Large intestine (tissue), 3 donors: Measurements from ENCODE around the gene FSTL1. TPM values are rescaled to one million over a fixed set of nuclear protein-coding genes. Genes with fewer than 3 reads are reported as not detected.

ENCODE experiments used
- DNase-seq, 2 donors: peaks; one replicate each; pipeline versions ENCODE4 v3.0.0 to v3.0.0-alpha.2; 2013
- H3K27ac ChIP-seq: one replicate; pipeline ENCODE4 v1.5.1; 2013; ENCODE audit warnings: low read length
- H3K27me3 ChIP-seq: 2 replicates; pipeline ENCODE4 v1.6.1; 2013; ENCODE audit warnings: low read length; ENCODE audit not compliant: control insufficient read depth, insufficient read depth
- H3K36me3 ChIP-seq: 2 replicates; pipeline ENCODE4 v1.6.1; 2013; ENCODE audit warnings: low read length; ENCODE audit not compliant: control insufficient read depth, insufficient read depth
- H3K4me1 ChIP-seq: one replicate; pipeline ENCODE4 v1.6.1; 2013; ENCODE audit warnings: low read length; ENCODE audit not compliant: control insufficient read depth, insufficient read depth
- H3K4me3 ChIP-seq: one replicate; pipeline ENCODE4 v1.5.1; 2013; ENCODE audit warnings: low read length
- H3K9me3 ChIP-seq: one replicate; pipeline ENCODE4 v1.6.1; 2013; ENCODE audit warnings: mild to moderate bottlenecking, low read depth, low read length, moderate library complexity; ENCODE audit not compliant: control insufficient read depth
- WGBS: methylation state at CpG from one replicate; pipeline ENCODE4 v1.1.5; 2013; ENCODE audit warnings: low lambda C conversion rate; ENCODE audit not compliant: insufficient coverage; 5-methylcytosine and 5-hydroxymethylcytosine counted together
- polyA plus RNA-seq: library from polyadenylated mRNA; unstranded; fragments of 120-200 nt; gene quantifications from one replicate; pipeline ENCODE4 v1.2.1, GENCODE V29; 2013

The FSTL1 gene
- polyA plus RNA-seq, 1 donor, result 190 TPM

DNA sequence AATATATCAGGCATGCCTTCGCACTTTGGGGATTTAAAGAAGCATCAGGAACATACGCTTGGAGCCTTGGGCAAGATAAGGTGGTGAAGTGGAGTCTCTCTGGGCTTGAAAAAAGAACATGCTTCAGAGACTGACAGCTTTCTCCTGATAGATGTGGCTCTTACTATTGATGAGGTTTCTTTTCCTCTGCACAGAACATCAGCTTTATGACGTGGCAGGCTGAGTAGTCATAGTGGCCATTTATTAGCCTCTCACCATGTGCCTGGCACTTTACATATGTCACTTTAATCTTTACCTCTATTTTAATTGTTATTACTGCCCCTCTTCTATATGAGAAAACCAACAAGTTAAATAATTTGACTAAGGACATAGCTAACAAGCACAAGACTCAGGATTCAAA, 82.6 kb downstream of the FSTL1 start:
- H3K9me3 ChIP-seq, result no peaks in the 10 kb centered on the region
- no peaks in the 10 kb centered on the region for H3K36me3 ChIP-seq
- H3K4me1 ChIP-seq, result no peaks in the 10 kb centered on the region
- H3K4me3 ChIP-seq, result no peak overlapping the region
- WGBS, result no CpG with 5 or more reads among the region's 3 CpGs
- H3K27me3 ChIP-seq, result no peaks in the 10 kb centered on the region
- no peak overlapping the region for H3K27ac ChIP-seq
- DNase-seq, result no peak

DNA sequence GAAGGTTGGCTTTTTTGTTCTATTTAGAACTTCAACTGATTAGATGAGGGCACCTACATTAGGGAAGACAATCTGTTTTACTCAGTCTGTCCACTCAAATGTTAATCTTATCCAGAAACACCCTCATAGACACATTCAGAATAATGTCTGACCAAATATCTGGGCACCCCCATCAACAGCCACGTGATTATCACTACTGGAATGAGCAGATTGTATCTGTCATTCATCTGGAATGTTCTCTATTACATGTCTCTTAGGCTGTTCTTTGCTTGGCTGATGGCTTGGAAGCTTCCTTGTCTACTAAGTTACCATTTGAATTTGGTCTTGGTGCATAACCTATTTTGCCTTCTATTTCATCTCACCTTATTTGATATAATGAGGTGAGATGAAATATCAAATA, 86.0 kb downstream of the FSTL1 start:
- no peak for DNase-seq
- no peak overlapping the region for H3K4me3 ChIP-seq
- no peaks in the 10 kb centered on the region for H3K27me3 ChIP-seq
- no peaks in the 10 kb centered on the region for H3K36me3 ChIP-seq
- no peak overlapping the region for H3K27ac ChIP-seq
- H3K9me3 ChIP-seq, result no peaks in the 10 kb centered on the region
- no peaks in the 10 kb centered on the region for H3K4me1 ChIP-seq
- WGBS, result no CpG with 5 or more reads among the region's 1 CpG

DNA sequence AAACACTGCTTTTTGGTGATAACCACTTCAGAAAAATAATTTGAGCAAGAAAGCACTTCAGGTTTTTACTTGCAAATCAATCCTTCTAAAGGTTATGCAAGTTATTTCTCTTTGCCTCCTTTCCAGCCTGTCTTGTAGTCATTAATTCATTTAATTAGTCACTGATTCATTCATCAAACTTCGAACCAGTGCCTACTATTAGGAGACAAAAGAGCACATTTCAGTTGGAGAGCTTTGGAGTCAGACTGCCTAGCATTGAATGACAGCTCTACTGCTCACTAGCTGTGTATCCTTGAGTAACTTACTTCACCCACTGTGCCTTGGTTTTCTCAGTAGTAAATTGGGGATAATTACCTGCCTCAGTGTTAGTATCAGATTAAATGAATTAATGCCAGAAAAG, 86.7 kb downstream of the FSTL1 start:
- WGBS, result 83% methylated on average over 1 of the region's 1 CpG
- H3K9me3 ChIP-seq, result no peaks in the 10 kb centered on the region
- H3K36me3 ChIP-seq, result no peaks in the 10 kb centered on the region
- H3K4me1 ChIP-seq, result no peaks in the 10 kb centered on the region
- H3K4me3 ChIP-seq, result no peak overlapping the region
- H3K27ac ChIP-seq, result no peak overlapping the region
- DNase-seq, result no peak
- H3K27me3 ChIP-seq, result no peaks in the 10 kb centered on the region

DNA sequence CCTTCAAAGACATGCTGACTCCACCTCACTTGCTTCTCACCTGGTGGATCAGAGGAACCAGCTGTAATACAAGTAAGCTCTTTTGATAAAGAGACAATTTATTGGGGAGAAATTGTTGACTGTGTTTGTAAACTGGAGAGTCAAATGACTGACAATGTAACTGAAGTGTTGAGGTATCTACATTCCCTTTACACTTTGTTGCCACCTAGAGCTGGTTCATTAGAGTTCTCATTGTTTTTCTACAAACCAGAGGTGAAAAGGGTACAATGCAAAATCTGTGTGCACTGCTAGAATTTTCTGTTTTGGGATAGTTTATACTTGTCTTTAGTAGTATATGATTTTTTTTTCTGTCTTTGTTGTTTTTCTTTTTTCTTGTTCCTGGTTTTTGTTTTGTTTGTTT, 93.0 kb downstream of the FSTL1 start:
- H3K36me3 ChIP-seq, result no peaks in the 10 kb centered on the region
- no peaks in the 10 kb centered on the region for H3K4me1 ChIP-seq
- H3K4me3 ChIP-seq, result no peak overlapping the region

DNA sequence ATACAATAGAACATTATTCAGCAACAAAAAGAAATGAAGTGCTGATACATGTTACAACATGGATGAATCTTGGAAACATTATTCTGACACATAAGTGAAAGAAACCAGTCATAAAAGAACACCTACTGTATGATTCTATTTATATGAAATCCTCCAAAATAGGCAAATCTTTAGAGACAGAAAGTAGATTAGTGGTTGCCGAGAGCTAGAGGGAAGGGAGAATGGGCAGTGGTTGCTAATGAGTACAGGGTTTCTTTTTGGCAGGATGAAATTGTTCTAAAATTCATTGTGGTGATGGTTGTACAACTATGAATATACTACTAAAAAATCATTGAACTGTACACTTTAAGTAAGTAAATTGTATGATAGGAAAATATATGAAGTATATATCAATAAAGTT, 95.3 kb downstream of the FSTL1 start:
- H3K4me1 ChIP-seq, result no peaks in the 10 kb centered on the region
- no peak overlapping the region for H3K27ac ChIP-seq
- no peaks in the 10 kb centered on the region for H3K36me3 ChIP-seq
- WGBS, result no CpG with 5 or more reads among the region's 1 CpG
- H3K27me3 ChIP-seq, result peaks cover 3% of the 10 kb centered on the region
- H3K4me3 ChIP-seq, result no peak overlapping the region
- no peaks in the 10 kb centered on the region for H3K9me3 ChIP-seq
- no peak for DNase-seq

More for the DNA sequence above, 93.0 kb downstream of the FSTL1 start:
- DNase-seq, result no peak
- peaks cover 3% of the 10 kb centered on the region for H3K27me3 ChIP-seq
- no peaks in the 10 kb centered on the region for H3K9me3 ChIP-seq
- no peak overlapping the region for H3K27ac ChIP-seq

DNA sequence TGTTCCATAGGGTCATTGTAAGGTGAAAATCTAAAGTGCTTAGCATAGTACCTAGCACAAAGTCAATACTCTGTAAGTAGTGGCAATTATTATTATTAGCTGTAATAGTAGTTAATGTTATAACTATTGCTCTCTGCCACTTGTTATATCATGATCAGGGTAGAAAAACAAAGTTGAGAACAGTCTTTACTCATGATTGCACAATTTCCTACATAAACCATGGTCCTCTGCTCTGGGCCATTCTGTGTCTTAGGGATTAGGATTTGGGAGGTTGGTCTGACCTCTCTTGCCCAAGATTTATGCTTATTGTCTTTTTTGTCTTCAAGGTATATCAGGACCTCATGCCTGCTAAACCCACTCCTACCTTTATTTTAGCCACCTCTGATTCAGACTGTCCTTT, 97.3 kb downstream of the FSTL1 start:
- no peaks in the 10 kb centered on the region for H3K9me3 ChIP-seq
- peaks cover 3% of the 10 kb centered on the region for H3K27me3 ChIP-seq
- H3K4me3 ChIP-seq, result no peak overlapping the region
- DNase-seq, result no peak
- H3K4me1 ChIP-seq, result no peaks in the 10 kb centered on the region
- no peaks in the 10 kb centered on the region for H3K36me3 ChIP-seq
- no peak overlapping the region for H3K27ac ChIP-seq

DNA sequence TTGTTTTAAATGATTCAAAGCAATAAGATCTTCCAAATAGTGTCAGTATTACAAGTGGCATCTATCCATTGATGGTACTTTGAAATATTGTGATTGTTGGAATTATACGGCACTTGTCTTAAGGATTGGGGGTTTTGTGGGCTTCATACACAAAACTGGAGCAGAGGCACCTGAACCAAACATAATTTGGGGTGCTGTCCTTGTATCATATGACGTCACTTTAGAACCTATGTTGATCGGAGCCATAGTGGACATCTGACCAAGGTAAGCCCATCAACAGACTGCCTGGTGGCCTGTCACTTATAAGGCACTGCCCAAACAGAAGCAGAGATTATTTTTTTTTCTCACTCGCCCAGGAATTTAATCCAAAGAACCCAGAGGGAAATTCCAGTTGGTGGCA, 98.8 kb downstream of the FSTL1 start:
- H3K27me3 ChIP-seq, result peaks cover 3% of the 10 kb centered on the region
- H3K4me1 ChIP-seq, result peaks cover 7% of the 10 kb centered on the region
- no peak overlapping the region for H3K4me3 ChIP-seq
- no CpG with 5 or more reads among the region's 4 CpGs for WGBS
- H3K36me3 ChIP-seq, result no peaks in the 10 kb centered on the region
- no peak for DNase-seq
- no peak overlapping the region for H3K27ac ChIP-seq
- H3K9me3 ChIP-seq, result no peaks in the 10 kb centered on the region

DNA sequence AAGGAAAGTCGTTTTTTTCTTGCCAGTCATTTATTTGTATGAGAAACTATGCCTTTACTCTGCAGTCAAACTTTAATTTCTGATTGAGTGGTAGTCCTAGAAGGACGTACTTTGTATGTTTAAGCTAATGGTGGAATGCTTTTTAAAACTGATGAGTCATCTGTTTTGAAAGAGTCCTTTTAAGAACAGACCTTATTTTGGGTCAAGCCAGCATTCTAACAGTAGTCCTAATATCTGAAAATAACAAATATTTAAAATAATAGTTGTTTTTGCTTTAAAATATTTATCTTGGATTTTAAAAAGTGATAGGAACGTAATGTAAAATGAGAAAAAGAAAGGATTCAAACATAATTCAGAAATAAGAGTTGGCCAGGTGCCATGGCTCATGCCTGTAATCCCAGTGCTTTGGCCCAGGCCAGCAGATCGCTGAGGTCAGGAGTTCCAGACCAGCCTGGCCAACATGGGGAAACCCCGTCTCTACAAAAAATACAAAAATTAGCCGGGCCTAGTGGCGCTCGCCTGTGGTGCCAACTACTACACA, 100.3 kb downstream of the FSTL1 start:
- Histone ChIP-seq H3K36me3 (no peaks in the 10 kb centered on the region), H3K9me3 (no peaks in the 10 kb centered on the region), H3K4me3 (no peak overlapping the region), H3K27ac (no peak overlapping the region), H3K27me3 (no peaks in the 10 kb centered on the region), H3K4me1 (peaks cover 7% of the 10 kb centered on the region)
- DNase-seq, result no peak
- WGBS, result 94% methylated on average over 4 of the region's 8 CpGs

DNA sequence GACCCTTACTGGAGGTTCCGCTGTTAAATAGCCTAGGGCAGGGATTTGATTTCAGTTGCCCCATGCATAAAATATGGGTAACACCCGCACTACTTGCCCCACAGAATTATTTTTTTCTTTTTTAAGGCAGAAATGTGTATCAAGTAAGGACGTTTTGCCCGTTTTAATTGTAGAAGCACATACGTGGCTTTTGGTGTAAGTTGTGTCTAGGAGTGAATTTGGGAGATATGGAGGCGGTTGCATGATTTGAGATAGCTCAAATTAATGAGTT, 101.0 kb downstream of the FSTL1 start:
- Histone ChIP-seq H3K4me1 (peaks cover 7% of the 10 kb centered on the region), H3K4me3 (peak overlapping the region; percentile 90), H3K36me3 (no peaks in the 10 kb centered on the region), H3K9me3 (no peaks in the 10 kb centered on the region), H3K27ac (peak overlapping the region; percentile 91), H3K27me3 (no peaks in the 10 kb centered on the region)
- no peak for DNase-seq
- WGBS, result 18% methylated on average over 2 of the region's 6 CpGs

DNA sequence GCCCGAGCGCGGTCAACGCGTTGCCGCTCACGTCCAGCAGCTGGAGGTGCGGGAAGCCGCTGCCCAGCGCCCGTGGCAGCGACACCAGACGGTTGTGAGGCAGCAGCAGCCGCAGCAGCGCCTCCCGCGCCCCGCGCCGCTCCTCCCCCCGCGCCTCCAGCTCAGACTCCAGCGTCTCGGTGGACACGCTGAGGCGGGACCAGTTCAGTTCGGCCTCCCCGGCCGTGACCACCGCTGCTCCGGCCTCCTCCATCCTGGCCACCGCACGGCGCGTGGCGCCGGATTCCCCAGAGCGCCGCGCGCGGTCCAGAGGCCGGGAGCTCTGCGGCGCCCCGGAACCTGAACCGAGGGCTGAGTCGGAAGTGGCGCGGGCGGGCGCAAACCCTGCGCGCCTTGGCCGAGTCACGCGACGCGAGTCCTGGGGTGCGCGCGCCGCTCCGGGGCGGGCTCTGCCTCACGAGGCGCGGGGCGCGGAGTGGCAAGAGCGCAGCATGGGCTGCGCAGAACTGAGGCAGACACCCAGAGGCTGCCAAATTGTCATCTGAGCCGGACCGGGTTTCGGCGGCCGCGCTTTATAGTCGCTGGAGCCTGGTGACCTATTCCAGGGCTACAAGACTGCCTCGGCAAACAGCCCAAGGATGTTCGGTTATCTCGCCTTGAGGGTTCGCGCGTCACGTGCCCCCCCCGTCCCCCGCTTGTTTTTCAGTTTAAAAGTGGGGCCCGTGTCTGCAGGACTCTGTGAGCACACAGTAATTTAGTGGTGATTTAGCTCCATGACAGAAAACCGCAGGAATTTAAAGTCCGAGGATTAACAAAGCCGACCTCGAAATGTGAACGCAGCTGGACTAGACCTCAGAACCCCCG, 101.6 kb downstream of the FSTL1 start, which contains the start of gene LRRC58:
Gene LRRC58 (minus strand): TSS at position 364 of the 864 bp plus-strand sequence. CDS start 111 bp downstream, at position 253.
- H3K4me1 ChIP-seq, result peaks cover 7% of the 10 kb centered on the region
- DNase-seq, result peak; percentile 93 to 97

More for the DNA sequence above, 101.6 kb downstream of the FSTL1 start, which contains the start of gene LRRC58:
- Histone ChIP-seq H3K4me3 (peak within 1 kb of the TSS; percentile 90), H3K27me3 (no peaks in the 10 kb centered on the region), H3K27ac (peak within 1 kb of the TSS; percentile 91), H3K36me3 (no peaks in the 10 kb centered on the region), H3K9me3 (no peaks in the 10 kb centered on the region)
- 0% methylated on average over 1 of the region's 95 CpGs for WGBS
